ENCODE results near the gene ANAPC2.

The ANAPC2 gene

GRCh38 chr9:137226338-137227053 is 38.1 kb upstream of the ANAPC2 start:
- no peak for TF ChIP-seq CTCF (IDR thresholded peaks at IDR 0.05; ENCODE audit: low read depth, low read length)
- DNase-seq (ENCODE audit: low read depth in 2 of 2), result no peak
- H3K4me3 ChIP-seq (replicated peaks in 1 of 2; ENCODE audit: low read depth in 2 of 2, low read length in 2 of 2), result no peak overlapping the region

- no peak for DNase-seq (ENCODE audit: low read depth in 2 of 2)
- no peak for TF ChIP-seq CTCF (IDR thresholded peaks at IDR 0.05; ENCODE audit: low read depth, low read length)
These were observed 37.5 kb upstream of the ANAPC2 start for GRCh38 chr9:137225699-137226331.

GRCh38 chr9:137224830-137225694 is 36.7 kb upstream of the ANAPC2 start, which contains the start of gene CYSRT1:
Gene CYSRT1, plus strand, starts transcription at chr9:137225174. Its CDS starts 448 bp downstream, at chr9:137225622.
- DNase-seq (ENCODE audit: low read depth in 2 of 2), result no peak
- TF ChIP-seq CTCF (IDR thresholded peaks at IDR 0.05; ENCODE audit: low read depth, low read length), result no peak
- peak within 1 kb of the TSS; percentile 70 to 83 for H3K4me3 ChIP-seq (replicated peaks in 1 of 2; ENCODE audit: low read depth in 2 of 2, low read length in 2 of 2)

More at GRCh38 chr9:137225699-137226331, 37.5 kb upstream of the ANAPC2 start:
- no peak overlapping the region for H3K4me3 ChIP-seq (replicated peaks in 1 of 2; ENCODE audit: low read depth in 2 of 2, low read length in 2 of 2)

GRCh38 chr9:137223078-137223970 is 35.0 kb upstream of the ANAPC2 start:
- TF ChIP-seq CTCF (IDR thresholded peaks at IDR 0.05; ENCODE audit: low read depth, low read length), result no peak
- peak overlapping the region; percentile 70 to 83 for H3K4me3 ChIP-seq (replicated peaks in 1 of 2; ENCODE audit: low read depth in 2 of 2, low read length in 2 of 2)

GRCh38 chr9:137222190-137223077 is 34.1 kb upstream of the ANAPC2 start, which contains the start of gene RNF208:
Gene RNF208, minus strand, starts transcription at chr9:137222240. Its CDS starts 1,028 bp downstream, at chr9:137221212.
- TF ChIP-seq CTCF (IDR thresholded peaks at IDR 0.05; ENCODE audit: low read depth, low read length), result no peak
- peak within 1 kb of the TSS; percentile 37 to 48 for H3K4me3 ChIP-seq (replicated peaks in 1 of 2; ENCODE audit: low read depth in 2 of 2, low read length in 2 of 2)
- DNase-seq (ENCODE audit: low read depth in 2 of 2), result no peak

More at GRCh38 chr9:137223078-137223970, 35.0 kb upstream of the ANAPC2 start:
- peak; percentile 99 for DNase-seq (ENCODE audit: low read depth in 2 of 2)

Data from cardiac fibroblast (primary cell).